ENCODE measurements around the gene XBP1.
"Not testable (repeated sequence)": the region's sequence is repeated elsewhere in the genome, so short reads cannot be mapped to it uniquely, and the experiment has no call there.

The XBP1 gene

GRCh38 chr22:28754512-28754911, 45.9 kb downstream of the XBP1 start:
- in situ Hi-C loops (cut with HindIII; ENCODE audit: low sequenced_read_pairs): not testable (repeated sequence)

- in situ Hi-C loops (cut with HindIII; ENCODE audit: low sequenced_read_pairs): no loop called here
Observed at GRCh38 chr22:28750471-28750881, 49.9 kb downstream of the XBP1 start.

Measured in DLD1 (cell line).